OCI-LY3 (cell line): ENCODE results near the gene DNMBP.

Experiments used
- EZH2phosphoT487 ChIP-seq: fragments of 200-600 bp; shearing (Covaris generic); IDR thresholded peaks from 2 replicates; pipeline ENCODE4 v1.6.1; 2018; ENCODE audit warnings: antibody characterized with exemption, mixed run types, low read depth
- TF ChIP-seq, protein P1 (sequence below): fragments of 200-600, 300-600 bp; sonication (generic); IDR thresholded peaks from 2 replicates; pipeline ENCODE4 v1.5.1; 2014; ENCODE audit warnings: antibody characterized with exemption, low read length, low read depth

DNA sequence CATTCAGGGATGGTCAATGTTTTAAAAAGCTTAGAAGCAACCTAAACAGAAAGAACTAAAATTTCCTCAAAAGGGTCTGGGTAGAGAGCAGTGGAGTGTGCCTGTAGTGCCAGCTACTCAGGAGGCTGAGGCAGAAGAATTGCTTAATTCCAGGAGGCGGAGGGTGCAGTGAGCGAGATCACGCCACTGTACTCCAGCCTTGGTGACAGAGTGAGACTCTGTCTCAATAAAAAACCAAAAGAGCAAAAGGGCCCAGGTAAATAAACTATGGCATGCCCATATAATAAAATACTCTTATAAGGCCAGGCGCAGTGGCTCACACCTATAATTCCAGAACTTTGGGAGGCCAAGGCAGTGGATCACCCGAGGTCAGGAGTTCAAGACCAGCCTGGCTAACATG lies 93.0 kb downstream of the DNMBP start:
- TF ChIP-seq, protein P1, sequence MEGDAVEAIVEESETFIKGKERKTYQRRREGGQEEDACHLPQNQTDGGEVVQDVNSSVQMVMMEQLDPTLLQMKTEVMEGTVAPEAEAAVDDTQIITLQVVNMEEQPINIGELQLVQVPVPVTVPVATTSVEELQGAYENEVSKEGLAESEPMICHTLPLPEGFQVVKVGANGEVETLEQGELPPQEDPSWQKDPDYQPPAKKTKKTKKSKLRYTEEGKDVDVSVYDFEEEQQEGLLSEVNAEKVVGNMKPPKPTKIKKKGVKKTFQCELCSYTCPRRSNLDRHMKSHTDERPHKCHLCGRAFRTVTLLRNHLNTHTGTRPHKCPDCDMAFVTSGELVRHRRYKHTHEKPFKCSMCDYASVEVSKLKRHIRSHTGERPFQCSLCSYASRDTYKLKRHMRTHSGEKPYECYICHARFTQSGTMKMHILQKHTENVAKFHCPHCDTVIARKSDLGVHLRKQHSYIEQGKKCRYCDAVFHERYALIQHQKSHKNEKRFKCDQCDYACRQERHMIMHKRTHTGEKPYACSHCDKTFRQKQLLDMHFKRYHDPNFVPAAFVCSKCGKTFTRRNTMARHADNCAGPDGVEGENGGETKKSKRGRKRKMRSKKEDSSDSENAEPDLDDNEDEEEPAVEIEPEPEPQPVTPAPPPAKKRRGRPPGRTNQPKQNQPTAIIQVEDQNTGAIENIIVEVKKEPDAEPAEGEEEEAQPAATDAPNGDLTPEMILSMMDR, result no peak
- no peak for TF ChIP-seq EZH2phosphoT487
